CMK (cell line): ENCODE data around the gene KRTAP10-3.

Experiments used
- DNase-seq: peaks from one replicate; pipeline ENCODE4 v3.0.0-alpha.2; 2010; ENCODE audit warnings: low read depth

KRTAP10-3 gene

GRCh38 chr21:44547656-44548331 lies 10.8 kb downstream of the KRTAP10-3 start:
- DNase-seq, result no peak

- no peak for DNase-seq
Measured at GRCh38 chr21:44544566-44544965, 14.0 kb downstream of the KRTAP10-3 start.

GRCh38 chr21:44542716-44543115 lies 15.9 kb downstream of the KRTAP10-3 start:
- no peak for DNase-seq

GRCh38 chr21:44540741-44541288 lies 17.8 kb downstream of the KRTAP10-3 start:
- no peak for DNase-seq

GRCh38 chr21:44539991-44540666 lies 18.5 kb downstream of the KRTAP10-3 start, which contains the start of gene KRTAP10-1:
TSS of gene KRTAP10-1 (minus strand) at chr21:44540195. CDS start at chr21:44540150, 45 bp downstream.
- DNase-seq, result no peak

- no peak for DNase-seq
Measured at GRCh38 chr21:44539046-44539445, 19.5 kb downstream of the KRTAP10-3 start.

- DNase-seq, result no peak
Measured at GRCh38 chr21:44537930-44538911, 20.4 kb downstream of the KRTAP10-3 start.

- no peak for DNase-seq
Measured at GRCh38 chr21:44535963-44536362, 22.6 kb downstream of the KRTAP10-3 start.

- no peak for DNase-seq
Measured at GRCh38 chr21:44534688-44535087, 23.9 kb downstream of the KRTAP10-3 start.

- DNase-seq, result no peak
Measured at GRCh38 chr21:44533891-44534627, 24.5 kb downstream of the KRTAP10-3 start.

GRCh38 chr21:44533121-44533890 lies 25.3 kb downstream of the KRTAP10-3 start:
- no peak for DNase-seq

- no peak for DNase-seq
Measured at GRCh38 chr21:44532712-44533111, 25.9 kb downstream of the KRTAP10-3 start.

GRCh38 chr21:44531606-44532564 lies 26.7 kb downstream of the KRTAP10-3 start:
- no peak for DNase-seq

- no peak for DNase-seq
Measured at GRCh38 chr21:44530903-44531605, 27.5 kb downstream of the KRTAP10-3 start.

- no peak for DNase-seq
Measured at GRCh38 chr21:44530221-44530902, 28.2 kb downstream of the KRTAP10-3 start.

- DNase-seq, result no peak
Measured at GRCh38 chr21:44529503-44530125, 29.0 kb downstream of the KRTAP10-3 start.

GRCh38 chr21:44529011-44529421 lies 29.6 kb downstream of the KRTAP10-3 start:
- no peak for DNase-seq

- DNase-seq, result no peak
Measured at GRCh38 chr21:44528634-44528995, 30.0 kb downstream of the KRTAP10-3 start.
